Activated CD4-positive, alpha-beta T cell treated with anti-CD3 and anti-CD28 coated beads, Interleukin-2, Interleukin-6, amounts not matched to agents 100 ng/mL and 50 ng/mL, durations not matched to agents 16 hours and 8 hours (primary cell): ENCODE measurements around the gene SRRM1.
"Not testable (repeated sequence)": the region's sequence is repeated elsewhere in the genome, so short reads cannot be mapped to it uniquely, and the experiment has no call there.

Experiments used
- DNase-seq: peaks from one replicate; pipeline ENCODE4 v3.0.0-alpha.2; 2020

The SRRM1 gene

DNA sequence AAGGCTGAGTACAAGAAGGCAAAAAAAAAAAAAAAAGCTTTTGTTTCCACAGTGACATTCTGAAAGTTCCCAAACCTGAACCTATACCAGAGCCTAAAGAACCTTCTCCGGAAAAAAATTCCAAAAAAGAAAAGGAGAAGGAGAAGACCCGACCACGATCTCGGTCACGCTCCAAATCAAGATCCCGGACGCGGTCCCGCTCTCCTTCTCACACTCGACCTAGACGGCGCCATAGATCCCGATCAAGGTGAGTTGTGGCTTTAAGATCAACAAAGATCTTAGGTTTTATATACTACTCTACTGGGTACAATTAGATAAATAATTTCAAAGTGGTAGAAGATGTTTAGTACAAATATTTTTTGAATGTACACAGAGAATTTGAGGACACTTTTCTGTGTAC is 9.3 kb downstream of the SRRM1 start:
- DNase-seq: no peak

DNA sequence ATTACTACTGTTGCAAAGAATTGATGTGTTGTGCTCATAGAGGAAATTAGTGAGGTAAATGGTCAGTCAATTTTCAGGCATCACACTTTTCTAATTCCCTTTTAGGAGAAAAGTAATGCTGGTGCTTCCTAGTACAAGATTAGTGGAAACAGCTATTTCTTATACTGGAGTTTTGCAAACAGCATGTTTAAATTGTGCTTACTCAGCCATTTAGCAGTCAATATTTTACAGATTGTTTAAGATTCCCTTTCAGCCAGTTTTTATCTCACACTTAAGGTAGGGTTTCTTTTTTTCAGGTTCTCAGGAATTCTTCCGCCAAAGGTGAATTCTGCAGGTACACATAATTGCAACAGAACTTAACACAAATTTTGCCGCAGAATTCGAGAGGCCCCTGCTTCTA is 10.9 kb downstream of the SRRM1 start:
- DNase-seq: no peak

DNA sequence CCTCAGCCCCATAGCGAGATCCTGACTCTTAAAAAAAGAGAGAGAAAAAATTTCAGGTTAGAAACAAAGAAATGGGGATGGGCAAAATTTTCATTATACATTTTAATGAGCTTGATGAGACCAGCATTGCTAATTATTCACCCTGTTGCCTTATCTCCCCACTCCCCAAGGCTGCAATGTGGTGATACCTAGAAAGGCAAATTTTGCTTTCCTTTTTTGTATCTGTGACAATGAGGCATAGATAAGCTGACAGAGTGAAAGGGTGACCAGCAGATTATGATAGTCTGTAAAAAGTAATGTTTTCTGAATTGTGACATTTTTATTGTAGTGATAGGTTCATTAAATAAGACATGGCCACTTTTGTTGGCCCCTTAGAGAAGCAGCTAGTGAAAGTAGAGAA is 12.9 kb downstream of the SRRM1 start:
- DNase-seq: no peak

DNA sequence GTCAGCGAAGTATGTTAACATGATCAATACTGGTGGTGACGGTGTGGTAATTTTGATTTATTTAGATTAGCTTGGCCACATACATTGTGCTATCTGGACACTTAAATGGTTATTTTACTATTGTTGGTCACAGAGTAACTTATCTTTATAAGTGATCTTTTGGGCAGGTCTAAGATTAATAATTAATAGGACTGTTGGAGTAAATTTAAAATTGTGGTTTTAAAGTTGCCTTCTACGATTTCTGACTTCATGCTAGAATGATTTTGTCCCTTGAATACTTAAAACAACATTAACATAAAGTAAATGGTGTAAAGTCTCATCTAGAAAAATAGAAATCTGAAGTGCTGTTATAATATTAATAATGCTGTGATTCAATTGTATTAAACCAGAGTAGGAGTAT is 14.7 kb downstream of the SRRM1 start:
- DNase-seq: no peak

DNA sequence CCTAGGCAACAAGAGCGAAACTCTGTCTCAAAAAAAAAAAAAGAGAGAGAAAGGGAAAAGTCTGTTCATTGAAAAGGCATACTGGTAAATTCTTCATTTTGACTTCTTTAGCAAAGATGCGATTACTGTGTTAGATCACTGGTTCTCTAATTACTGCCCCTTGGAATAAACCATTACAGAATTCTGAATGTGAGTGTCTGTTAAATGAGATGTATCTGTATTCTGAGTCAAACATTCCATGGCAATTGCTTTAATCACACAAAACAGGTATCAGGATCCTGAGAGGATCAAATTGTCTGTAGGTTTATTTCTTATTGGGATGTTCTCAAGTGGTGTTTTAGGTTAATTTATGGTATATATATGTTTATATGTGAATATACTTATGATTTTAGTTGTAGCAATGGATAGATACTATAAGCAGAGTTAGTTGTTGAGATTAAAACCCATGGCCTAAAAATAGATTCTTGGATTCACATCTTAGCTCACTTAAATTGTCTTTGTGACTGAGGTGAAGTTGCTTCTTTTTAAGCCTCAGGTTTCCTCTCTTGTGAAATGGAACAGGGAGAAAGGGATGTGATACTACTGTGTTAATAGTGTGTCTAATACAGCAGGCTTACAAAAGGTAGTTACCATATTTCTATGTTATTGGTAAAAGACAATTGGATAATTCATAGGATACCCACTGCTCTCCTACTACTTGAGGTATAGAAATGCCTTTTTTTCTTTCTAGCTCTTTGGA is 16.2 kb downstream of the SRRM1 start:
- DNase-seq: no peak

DNA sequence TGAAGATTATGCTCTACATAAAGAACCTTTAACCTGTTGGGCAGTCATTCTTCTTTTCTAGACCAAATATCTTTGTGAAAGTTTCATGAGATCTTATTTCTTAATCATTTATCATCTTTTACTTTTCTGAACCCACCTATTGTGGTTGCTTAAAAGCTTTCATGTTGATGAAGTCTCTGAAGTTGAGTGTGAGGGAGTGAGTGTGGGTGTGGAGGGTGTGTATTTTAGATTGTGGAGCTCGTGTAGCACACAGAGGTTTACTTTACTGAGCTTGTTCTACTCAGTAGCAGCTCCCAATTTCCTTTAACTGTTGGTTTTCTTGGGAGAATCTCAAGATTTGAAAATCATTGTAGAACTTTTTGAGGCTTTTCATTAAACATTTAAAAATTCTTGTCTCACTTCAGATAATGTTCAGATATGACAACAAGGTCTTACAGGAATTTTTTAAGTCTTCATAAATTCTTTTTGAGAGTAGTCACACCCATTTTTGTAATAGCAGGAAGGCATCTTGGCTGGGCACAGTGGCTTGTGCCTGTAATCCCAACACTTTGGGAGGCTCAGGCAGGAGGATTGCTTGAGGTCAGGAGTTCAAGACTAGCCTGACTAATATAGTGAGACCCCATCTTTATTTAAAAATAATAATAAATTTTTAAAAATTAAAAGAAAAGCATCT is 17.0 kb downstream of the SRRM1 start:
- no peak for DNase-seq

DNA sequence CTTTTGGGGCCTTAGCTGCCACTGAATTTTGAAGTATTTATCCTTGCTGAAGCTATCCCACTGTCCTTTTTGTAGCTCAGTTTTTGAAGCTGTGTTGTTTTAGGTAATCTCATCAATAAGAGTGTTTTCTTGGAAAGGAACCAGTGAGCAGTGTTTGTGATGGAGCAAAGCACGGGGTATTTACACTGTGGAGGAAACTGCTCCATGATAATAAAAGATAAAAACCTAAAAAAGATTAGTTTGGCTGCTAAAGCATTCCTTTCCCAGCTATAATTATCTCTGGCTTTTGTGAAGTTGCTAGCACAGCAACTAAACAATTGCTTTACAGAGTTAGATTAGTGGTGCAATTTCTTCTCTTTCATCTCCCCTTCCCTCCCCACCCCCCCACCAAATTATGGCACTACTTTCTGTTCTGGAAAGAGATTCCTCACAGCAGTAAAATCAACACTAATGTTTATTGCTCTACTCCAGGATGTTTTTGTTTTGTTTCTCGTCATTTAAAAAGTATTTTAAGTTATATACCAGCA is 21.5 kb downstream of the SRRM1 start:
- DNase-seq: no peak

DNA sequence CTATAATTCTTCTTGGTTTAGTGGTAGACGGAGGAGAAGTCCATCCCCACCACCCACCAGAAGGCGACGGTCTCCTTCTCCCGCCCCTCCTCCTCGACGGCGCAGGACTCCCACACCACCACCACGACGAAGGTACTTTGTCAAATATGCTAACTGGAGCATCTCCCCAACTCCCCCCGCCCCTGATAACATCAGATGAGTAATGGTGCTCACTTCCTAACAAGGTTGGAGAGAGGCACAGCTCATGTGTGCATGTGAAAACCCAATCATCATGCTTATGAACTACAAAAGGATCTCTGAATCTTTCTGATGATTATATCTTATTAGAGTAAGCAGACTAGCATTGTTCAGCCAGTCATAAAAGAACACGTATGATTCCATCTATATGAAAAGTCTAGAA is 23.7 kb downstream of the SRRM1 start:
- DNase-seq: no peak

DNA sequence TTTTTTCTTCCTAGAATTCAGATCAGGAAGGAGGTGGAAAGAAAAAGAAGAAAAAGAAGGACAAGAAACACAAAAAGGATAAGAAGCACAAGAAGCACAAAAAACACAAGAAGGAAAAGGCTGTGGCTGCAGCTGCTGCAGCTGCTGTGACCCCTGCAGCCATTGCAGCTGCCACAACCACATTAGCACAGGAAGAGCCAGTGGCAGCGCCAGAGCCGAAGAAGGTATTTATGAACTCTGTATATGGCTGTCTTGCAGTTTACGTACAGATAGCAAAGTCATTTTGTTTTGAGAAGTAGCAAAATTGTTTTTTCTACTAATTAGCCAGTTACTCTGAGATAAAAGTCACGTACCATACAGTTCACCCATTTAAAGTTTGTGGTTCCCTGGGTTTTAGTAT is 28.3 kb downstream of the SRRM1 start:
- DNase-seq: not testable (repeated sequence)

DNA sequence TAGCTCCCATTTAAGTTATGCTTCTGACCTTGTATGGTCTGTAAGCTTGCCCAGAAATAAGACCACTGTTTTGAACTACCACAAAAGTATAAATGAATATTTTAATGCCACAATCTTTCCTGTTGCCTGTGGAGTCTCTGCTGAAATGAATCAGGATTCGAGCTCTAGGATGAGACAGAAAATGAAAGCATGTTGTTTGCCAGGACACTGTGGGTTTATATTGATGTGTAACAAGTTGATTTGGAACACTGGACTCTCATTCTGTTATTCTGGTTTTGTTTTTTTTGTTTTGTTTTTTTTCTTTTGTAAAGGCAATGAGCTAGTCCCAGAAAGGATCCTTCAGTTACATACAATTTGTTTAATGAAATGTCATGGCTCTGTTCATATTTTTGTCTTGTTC is 29.6 kb downstream of the SRRM1 start:
- not testable (repeated sequence) for DNase-seq

DNA sequence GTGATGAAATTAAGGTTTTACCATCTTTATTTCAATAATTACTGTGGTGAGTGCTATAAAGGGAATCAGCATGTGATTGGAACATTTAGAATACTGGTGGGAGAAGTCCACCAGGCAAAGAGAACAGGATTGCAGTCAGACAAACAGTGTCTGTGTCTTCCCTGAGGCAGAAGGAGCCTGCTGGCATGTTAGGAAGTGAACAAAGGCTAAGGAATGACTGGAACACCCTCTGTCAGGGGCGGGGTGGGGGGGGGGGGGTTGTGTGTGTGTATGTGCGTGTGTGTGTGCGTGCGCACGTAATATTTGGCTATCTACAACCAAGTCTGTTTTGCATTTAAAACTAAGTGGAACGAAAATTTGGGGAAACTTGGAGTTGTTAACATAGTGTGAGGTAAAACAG is 30.2 kb downstream of the SRRM1 start:
- DNase-seq: no peak

DNA sequence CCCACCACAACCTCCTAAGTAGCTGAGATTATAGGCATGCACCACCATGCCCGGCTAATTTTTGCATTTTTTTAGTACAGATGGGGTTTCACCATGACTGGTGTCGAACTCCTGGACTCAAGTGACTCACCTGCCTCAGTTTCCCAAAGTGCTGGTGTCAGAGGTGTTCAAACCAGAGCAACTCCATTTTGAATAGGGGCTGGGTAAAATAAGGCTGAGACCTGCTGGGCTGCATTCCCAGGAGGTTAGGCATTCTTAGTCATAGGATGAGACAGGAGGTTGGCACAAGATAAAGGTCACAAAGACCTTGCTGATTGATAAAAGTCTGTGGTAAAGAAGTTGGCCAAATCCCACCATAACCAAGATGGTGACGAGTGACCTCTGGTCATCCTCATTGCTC is 35.3 kb downstream of the SRRM1 start:
- DNase-seq: not testable (repeated sequence)

DNA sequence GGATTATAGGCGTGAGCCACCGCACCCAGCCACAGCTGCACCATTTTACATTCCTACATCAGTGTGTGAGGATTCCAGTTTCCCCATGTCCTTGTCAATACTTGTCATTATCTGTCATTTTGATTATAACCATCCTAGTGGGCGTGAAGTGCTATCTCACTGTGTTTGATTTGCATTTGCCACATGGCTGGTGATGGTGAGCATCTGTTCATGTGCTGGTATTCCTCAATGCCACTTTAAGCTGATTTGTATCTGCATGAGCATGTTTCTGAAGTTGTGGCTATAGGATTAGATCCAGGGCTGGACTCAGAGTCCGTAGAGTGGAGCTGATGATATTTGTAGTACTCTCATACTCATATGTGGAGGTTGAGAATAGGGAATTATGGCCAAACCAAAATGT is 36.6 kb downstream of the SRRM1 start:
- no peak for DNase-seq

DNA sequence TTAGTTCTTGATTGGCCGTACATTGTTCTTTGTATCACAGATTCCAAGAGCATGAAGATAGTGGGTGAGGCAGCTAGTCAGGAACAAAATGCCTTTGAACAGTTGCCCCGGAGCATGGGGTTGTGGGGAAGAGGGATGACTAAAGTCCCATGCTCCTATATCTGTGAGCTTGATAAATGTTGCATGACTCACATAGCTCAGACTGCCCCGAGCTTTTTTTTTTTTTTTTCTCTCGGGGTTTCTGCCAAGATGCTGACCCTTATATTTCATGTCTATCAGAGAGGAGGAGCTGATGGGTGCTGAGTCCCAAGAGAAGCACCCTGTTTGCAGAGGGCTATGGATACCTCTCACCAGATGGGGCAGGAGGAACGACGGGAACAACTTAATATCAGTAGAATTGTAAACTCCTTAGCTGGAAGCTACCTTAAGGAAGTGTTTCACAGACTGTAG is 40.6 kb downstream of the SRRM1 start:
- DNase-seq: no peak

DNA sequence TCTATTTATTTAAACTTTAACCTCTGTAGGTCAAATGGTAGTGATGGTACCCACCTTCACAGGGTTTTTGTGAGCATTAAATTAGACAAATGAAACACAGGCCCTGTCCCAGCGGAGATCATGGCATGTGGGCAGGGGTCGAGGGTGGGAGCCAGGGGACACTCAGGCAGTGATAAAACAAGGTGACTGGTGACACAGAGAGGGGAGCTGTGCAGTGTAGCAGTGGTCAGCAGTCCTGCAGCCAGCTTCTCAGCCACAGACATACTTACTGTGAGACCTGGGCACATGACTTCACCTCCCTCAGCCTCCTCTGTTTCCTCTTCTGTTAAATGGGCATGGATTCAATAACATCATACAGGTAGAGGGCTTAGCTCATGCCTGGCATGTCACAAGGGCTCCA is 44.9 kb downstream of the SRRM1 start:
- no peak for DNase-seq

DNA sequence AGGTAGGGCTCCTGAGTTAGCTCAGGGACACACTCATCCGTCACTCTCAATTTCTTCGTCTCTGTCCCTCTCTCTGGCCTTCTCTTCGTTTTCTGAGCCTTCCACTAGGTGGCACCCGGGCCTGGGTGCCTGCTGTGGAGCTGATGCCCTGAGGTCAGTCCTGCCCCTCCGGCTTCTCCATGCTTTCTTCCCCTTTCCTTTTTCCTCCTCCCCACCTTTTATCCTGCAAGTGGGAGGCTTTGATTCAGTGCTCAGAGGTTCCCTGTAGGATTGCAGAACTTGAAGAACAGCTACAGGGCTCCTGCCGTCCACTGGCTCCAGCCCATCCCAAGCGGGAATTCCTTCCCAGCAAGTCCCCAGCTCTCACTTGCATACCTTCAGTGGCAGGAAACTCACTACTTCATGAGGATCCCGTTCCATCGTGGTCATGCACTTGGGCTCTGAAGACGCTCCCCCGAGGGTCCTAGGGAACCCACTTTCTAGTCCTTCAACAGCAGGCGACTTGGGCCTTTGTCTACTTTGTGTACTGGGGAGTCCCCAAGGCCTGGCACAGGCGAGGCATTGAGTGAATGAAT is 45.6 kb downstream of the SRRM1 start:
- DNase-seq: peak; percentile 72

DNA sequence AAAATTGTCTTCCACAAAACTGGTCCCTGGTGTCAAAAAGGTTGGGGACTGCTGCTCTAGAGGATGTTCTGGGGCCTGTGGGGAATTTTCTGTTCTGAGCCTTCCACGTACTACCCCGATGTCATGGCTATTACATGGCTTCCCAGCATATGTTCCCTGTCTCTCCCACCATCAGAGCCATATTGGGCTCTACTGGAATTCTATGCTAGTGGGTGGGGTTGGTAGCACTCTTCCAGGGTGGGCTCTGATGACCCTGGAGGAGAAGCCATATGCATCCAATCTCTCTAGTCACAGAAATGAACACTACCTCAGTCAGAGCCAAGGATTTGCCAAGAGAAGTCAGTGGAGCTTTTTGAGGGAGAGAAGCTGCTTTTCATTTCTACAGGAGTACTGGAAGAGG is 47.9 kb downstream of the SRRM1 start:
- DNase-seq: no peak

DNA sequence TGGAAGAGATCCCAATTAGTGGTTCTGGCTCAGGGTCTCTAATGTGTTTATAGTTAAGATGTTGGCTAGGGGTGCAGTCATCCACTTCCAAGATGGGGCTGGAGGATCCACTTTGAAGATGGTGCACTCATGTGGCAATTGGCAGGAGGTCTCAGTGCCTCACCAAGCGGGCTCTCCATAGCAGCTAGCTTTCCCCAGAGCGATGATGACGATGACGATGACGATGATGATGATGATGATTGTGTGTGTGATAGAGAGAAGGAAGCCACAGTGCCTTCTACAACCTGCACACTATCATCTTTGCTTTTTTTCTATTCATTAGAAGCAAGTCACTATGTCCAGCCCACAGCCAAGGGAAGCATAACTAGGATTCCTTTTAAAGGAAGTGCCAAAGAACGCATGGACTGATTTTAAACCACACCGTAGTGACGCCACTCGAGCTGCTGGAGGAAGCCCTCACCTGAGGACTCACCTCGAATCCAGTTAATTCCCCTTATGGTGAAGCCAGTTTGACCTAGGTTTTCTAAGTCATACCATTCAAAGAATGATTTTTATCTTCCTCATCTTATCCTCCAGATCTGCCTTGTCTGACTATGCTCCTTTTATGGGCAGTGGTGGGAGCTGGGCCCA is 49.4 kb downstream of the SRRM1 start:
- DNase-seq: no peak

DNA sequence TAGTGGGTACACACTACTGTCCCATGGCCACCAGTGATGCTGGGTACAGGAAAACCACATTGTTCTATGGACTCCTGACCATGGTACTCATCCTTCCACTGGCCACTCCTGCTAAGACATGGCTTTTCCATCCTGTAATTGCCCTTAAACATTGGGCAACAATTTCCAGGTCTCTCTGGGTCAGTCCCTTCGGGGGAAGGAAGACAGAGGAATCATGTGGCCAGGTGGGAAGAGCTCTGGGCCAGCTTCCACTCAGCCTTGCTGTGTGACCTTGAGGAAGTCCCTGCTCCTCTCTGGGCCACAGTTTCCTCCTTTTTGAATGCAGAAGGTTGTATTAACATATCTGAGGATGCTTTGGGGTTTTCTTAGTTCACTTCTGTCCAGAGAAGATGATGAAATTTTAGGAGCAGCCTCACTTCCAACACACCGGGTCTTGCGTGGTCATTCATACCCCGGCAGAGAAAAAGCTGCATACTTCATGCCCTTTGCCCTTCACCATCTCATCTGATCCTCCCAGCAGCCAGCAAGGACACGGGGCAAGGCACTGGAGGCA is 50.8 kb downstream of the SRRM1 start:
- DNase-seq: no peak

DNA sequence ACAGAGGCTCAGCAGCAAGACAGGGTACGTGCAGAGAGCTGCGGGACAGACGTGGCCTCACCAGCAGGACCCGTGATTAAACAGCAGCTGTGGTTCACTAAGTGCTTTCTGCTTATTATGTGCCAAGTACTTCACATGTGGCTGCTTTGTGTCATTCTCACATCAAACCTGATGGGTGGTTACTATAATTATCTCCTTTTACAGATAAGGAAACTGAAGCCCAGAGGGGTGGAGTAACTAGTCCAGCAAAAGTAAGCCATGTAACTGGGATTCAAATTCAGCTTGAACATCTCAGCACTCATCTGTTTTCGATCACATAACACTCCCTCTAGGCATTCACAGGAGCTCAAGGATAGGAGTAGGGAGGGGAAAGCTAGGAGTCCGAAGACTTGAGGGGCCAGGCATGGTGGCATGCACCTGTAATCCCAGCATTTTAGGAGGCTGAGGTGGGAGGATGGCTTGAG is 51.3 kb downstream of the SRRM1 start:
- DNase-seq: no peak

DNA sequence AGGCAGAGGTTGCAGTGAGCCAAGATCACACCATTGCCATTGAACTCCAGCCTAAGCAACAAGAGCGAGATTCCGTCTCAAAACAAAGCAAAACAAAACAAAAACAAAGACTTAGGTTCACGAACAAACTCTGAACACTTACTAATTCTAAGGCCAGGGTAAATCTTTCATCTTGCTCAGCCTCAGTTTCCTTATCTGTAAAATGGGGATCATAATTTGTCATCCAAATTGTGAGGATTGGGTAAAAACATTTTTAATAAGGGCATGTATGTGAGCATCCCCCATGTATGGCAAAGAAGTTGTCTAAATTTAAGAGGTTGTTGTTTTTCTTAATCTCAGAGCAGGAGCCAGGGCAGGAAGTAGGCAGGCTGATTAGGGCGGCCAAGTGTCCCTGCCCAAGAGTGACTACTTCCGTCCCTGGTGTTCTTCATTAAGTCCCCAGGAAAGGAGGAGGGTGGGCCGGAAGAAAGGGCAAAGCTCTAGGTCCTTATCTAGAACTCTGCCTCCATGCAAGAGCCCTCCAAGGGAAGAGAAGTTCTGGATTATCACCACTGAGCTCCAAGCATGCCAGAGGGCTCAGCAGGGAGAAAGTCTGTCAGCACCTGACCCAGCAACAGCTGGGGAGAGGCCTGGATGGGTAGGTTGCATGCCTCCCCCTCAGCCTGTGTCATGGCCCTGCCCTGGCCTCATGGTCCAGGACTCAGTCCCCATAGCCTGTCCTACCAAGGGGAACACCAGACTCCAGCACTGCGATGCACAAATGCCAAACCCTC is 52.3 kb downstream of the SRRM1 start:
- DNase-seq: no peak

DNA sequence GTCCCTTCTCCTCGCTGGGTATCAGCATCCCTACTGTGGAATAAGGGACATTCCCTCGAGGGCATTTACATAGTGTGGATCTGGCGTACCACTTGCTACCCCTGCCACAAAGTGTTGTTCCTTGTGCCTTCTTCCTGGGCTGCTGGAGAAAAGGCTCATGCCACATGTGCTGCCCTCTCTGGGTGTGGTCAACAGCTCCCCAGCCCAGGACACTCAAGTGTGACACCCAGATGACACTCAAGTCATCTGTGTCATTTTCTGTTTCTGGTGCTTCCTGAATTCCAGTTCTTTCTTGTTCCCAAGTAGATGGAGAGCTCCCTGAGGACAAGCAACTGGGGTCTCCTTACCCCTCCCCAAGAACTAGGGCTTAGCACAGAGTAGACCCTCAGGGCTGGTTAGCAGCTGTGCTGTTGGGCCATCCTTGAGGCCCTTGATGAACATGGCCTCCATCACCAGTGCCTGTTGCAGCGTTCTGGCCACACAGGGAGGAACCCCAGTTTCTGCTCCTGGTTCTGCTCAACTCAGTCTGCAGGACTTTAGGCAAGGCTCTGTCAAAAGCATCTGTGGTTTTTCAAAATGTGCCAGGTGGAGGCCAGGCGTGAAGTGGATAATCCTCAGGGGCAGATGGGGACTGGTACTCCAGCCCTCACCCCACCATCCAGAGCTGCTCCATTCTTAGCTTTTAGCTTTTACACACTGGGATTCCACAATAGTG is 53.1 kb downstream of the SRRM1 start:
- DNase-seq: no peak
